ENCODE results near the gene DNAJC5G. TPM values are rescaled to one million over a fixed set of nuclear protein-coding genes. Genes with fewer than 3 reads are reported as not detected.

DNAJC5G gene
- total RNA-seq (2021) (not detected in 2 replicates), Bru-seq, nascent RNA (percentile 20 among the genes with signal in this experiment), BruChase-seq, experiment 1, labeled RNA remaining after a 2-hour chase (percentile 20 among the genes with signal in this experiment), BruChase-seq, experiment 2, labeled RNA remaining after a 6-hour chase (percentile 17 among the genes with signal in this experiment)
- long read RNA-seq: 0 reads

- Histone ChIP-seq H4K20me1 (ENCODE audit: insufficient read depth) (no peaks in the 10 kb centered on the region), H2AFZ (no peak within 1 kb of the TSS), H3K4me3 (no peak within 1 kb of the TSS), H3K27me3 (ENCODE audit: insufficient read depth, low read depth) (no peaks in the 10 kb centered on the region), H3F3A (ENCODE audit: insufficient read depth, low read depth) (no peaks in the 10 kb centered on the region), H3K9me2 (ENCODE audit: insufficient read depth) (no peaks in the 10 kb centered on the region), H3K4me1 (replicated peaks; ENCODE audit: insufficient read depth) (no peaks in the 10 kb centered on the region), H3K4me2 (no peak within 1 kb of the TSS), H3K79me2 (ENCODE audit: low read depth) (no peaks in the 10 kb centered on the region), H3K9me3 (ENCODE audit: insufficient read depth, low read depth) (no peaks in the 10 kb centered on the region), H3K36me3 (ENCODE audit: low read depth) (no peaks in the 10 kb centered on the region), H3K27ac (no peak within 1 kb of the TSS)
- no peak for DNase-seq
- intact Hi-C loops (cut with micrococcal nuclease; ENCODE audit: unreplicated experiment): no loop called here
- POLR2A ChIA-PET (ENCODE audit: unreplicated experiment): no interaction called here
- TF ChIP-seq EZH2 (IDR thresholded peaks at IDR 0.05; ENCODE audit: low read depth) (no peak), CTCF (conservative IDR thresholded peaks at IDR 0.05) (no peak)
- CTCF ChIA-PET: no interaction called here
- BruUV-seq (replicated peaks): no TSS peak
Measured at GRCh38 chr2:27275211-27276150, at the start of gene DNAJC5G. Gene DNAJC5G (plus strand): TSS chr2:27275433. CDS start chr2:27276729, 1,296 bp downstream.

- DNase-seq: no peak
- Histone ChIP-seq H3K27me3 (ENCODE audit: insufficient read depth, low read depth) (no peaks in the 10 kb centered on the region), H3K36me3 (ENCODE audit: low read depth) (peaks cover 25% of the 10 kb centered on the region; the same call in 1 of the 2 replicates), H4K20me1 (ENCODE audit: insufficient read depth) (no peaks in the 10 kb centered on the region), H3F3A (ENCODE audit: insufficient read depth, low read depth) (no peaks in the 10 kb centered on the region; the same call in 1 of the 2 replicates), H2AFZ (no peak overlapping the region), H3K9me2 (ENCODE audit: insufficient read depth) (no peaks in the 10 kb centered on the region), H3K9me3 (ENCODE audit: insufficient read depth, low read depth) (no peaks in the 10 kb centered on the region), H3K4me2 (no peak overlapping the region), H3K27ac (no peak overlapping the region), H3K4me1 (replicated peaks; ENCODE audit: insufficient read depth) (no peaks in the 10 kb centered on the region), H3K4me3 (no peak overlapping the region), H3K79me2 (ENCODE audit: low read depth) (no peaks in the 10 kb centered on the region)
- BruUV-seq (replicated peaks): no TSS peak
- ChIA-PET CTCF (no interaction called here), POLR2A (ENCODE audit: unreplicated experiment) (no interaction called here)
- intact Hi-C loops (cut with micrococcal nuclease; ENCODE audit: unreplicated experiment): no loop called here
- TF ChIP-seq CTCF (conservative IDR thresholded peaks at IDR 0.05) (no peak), EZH2 (IDR thresholded peaks at IDR 0.05; ENCODE audit: low read depth) (no peak)
Measured at GRCh38 chr2:27225526-27225925, 49.7 kb upstream of the DNAJC5G start.

GRCh38 chr2:27227501-27227900 is 47.7 kb upstream of the DNAJC5G start:
- Histone ChIP-seq H3K4me3 (no peak overlapping the region), H2AFZ (no peak overlapping the region), H3K4me2 (no peak overlapping the region), H3F3A (ENCODE audit: insufficient read depth, low read depth) (no peaks in the 10 kb centered on the region), H3K27me3 (ENCODE audit: insufficient read depth, low read depth) (no peaks in the 10 kb centered on the region), H3K79me2 (ENCODE audit: low read depth) (no peaks in the 10 kb centered on the region), H3K36me3 (ENCODE audit: low read depth) (peaks cover 19% of the 10 kb centered on the region; the same call in 1 of the 2 replicates), H3K27ac (no peak overlapping the region), H3K4me1 (replicated peaks; ENCODE audit: insufficient read depth) (no peaks in the 10 kb centered on the region), H4K20me1 (ENCODE audit: insufficient read depth) (no peaks in the 10 kb centered on the region; the same call in 1 of the 2 replicates), H3K9me3 (ENCODE audit: insufficient read depth, low read depth) (no peaks in the 10 kb centered on the region), H3K9me2 (ENCODE audit: insufficient read depth) (no peaks in the 10 kb centered on the region)
- intact Hi-C loops (cut with micrococcal nuclease; ENCODE audit: unreplicated experiment): no loop called here
- ChIA-PET POLR2A (ENCODE audit: unreplicated experiment) (no interaction called here), CTCF (no interaction called here)
- no peak for TF ChIP-seq EZH2 (IDR thresholded peaks at IDR 0.05; ENCODE audit: low read depth)
- no peak for TF ChIP-seq CTCF (conservative IDR thresholded peaks at IDR 0.05)
- no TSS peak for BruUV-seq (replicated peaks)
- no peak for DNase-seq
